ENCODE results near the gene PEX26. TPM values are rescaled to one million over a fixed set of nuclear protein-coding genes. Genes with fewer than 3 reads are reported as not detected.
A peak's percentile ranks its signal among the peaks of the same experiment; 100 is the strongest.

Gene PEX26
- total RNA-seq, 4 donors from 2014 or later: 29.4 to 49.6 (median 39.4) TPM

DNA sequence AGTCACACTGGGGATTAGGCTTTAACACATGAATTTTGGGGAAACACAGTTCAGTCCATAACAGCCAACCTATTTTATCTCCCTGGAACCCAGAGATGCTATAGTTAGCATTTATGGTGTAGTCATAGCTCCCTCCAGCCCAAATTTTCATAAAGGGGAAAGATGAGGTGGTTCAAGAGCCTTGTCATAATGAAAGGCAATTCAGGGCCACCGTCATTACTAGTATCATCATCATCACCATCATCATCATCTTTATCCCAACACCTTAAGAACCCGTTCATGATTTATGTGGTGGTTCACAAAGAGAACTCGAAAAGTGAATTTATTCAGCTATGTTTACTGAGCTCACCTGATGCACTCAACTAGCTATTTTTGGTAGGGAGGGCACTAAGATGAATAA, 30.4 kb downstream of the PEX26 start:
- no peak for DNase-seq
- H3K4me3 ChIP-seq (replicated peaks in 1 of 3): no peak overlapping the region
- 87 to 94% methylated on average over 3 of the region's 3 CpGs for WGBS, 2 donors
- H3K36me3 ChIP-seq: no peaks in the 10 kb centered on the region
- no peak overlapping the region for H3K27ac ChIP-seq
- H3K9me3 ChIP-seq: no peaks in the 10 kb centered on the region
- intact Hi-C loops (cut with DNase I): no loop called here
- TF ChIP-seq, protein P1, sequence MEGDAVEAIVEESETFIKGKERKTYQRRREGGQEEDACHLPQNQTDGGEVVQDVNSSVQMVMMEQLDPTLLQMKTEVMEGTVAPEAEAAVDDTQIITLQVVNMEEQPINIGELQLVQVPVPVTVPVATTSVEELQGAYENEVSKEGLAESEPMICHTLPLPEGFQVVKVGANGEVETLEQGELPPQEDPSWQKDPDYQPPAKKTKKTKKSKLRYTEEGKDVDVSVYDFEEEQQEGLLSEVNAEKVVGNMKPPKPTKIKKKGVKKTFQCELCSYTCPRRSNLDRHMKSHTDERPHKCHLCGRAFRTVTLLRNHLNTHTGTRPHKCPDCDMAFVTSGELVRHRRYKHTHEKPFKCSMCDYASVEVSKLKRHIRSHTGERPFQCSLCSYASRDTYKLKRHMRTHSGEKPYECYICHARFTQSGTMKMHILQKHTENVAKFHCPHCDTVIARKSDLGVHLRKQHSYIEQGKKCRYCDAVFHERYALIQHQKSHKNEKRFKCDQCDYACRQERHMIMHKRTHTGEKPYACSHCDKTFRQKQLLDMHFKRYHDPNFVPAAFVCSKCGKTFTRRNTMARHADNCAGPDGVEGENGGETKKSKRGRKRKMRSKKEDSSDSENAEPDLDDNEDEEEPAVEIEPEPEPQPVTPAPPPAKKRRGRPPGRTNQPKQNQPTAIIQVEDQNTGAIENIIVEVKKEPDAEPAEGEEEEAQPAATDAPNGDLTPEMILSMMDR (IDR thresholded peaks at IDR 0.05): no peak
- TF ChIP-seq POLR2A (IDR thresholded peaks at IDR 0.05): no peak
- peaks cover 17 to 21% of the 10 kb centered on the region in 2 donors for H3K4me1 ChIP-seq
- no peaks in the 10 kb centered on the region for H3K27me3 ChIP-seq

DNA sequence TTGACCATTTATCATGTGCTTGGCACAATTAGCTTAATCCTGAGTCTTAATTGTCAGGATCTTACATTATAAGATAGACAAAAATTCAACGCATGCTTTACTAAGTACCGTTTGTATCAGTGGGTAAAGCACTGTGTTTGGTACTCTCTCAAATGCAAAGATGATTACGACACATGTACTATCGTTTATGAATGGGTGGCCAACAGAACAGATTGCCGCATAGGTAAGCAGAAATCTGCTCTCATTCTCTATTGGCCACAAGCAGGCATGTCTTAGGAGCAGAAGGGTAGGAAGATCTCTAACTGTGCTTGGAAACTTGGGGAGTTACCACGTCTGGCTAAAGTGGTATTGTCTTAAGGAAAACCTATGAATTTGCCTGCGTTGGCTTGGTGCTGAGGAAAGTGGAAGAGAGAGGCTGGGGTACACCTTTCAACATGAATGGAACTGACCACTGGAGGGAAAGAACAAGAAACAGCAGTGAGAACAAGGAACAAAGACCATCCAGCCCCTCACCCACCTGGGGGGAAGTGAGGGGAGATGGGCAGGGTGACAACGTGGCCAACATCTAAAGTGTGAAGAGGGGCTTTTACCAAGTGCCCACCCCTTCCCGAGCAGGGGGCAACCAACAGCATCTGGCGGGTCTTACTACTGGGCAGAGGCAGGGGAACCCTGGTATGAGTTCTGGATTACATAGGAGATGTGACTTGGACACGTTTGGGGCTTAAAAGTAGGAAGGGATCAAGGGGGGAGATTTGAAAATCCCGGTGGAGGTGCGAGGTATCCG, 31.8 kb downstream of the PEX26 start:
- peak in 1 of 2 donors; percentile 10 for DNase-seq
- peaks cover 17 to 21% of the 10 kb centered on the region in 2 donors for H3K4me1 ChIP-seq
- intact Hi-C loops (cut with DNase I): no loop called here
- H3K27ac ChIP-seq: peak overlapping the region; percentile 19 to 80 (median 58)
- H3K27me3 ChIP-seq: no peaks in the 10 kb centered on the region
- H3K4me3 ChIP-seq (replicated peaks in 1 of 3): no peak overlapping the region
- H3K36me3 ChIP-seq: no peaks in the 10 kb centered on the region
- no peaks in the 10 kb centered on the region for H3K9me3 ChIP-seq
- WGBS, 2 donors: 60% methylated on average over 14 of the region's 14 CpGs
- TF ChIP-seq POLR2A (IDR thresholded peaks at IDR 0.05): no peak
- TF ChIP-seq, protein P1 (IDR thresholded peaks at IDR 0.05): no peak

DNA sequence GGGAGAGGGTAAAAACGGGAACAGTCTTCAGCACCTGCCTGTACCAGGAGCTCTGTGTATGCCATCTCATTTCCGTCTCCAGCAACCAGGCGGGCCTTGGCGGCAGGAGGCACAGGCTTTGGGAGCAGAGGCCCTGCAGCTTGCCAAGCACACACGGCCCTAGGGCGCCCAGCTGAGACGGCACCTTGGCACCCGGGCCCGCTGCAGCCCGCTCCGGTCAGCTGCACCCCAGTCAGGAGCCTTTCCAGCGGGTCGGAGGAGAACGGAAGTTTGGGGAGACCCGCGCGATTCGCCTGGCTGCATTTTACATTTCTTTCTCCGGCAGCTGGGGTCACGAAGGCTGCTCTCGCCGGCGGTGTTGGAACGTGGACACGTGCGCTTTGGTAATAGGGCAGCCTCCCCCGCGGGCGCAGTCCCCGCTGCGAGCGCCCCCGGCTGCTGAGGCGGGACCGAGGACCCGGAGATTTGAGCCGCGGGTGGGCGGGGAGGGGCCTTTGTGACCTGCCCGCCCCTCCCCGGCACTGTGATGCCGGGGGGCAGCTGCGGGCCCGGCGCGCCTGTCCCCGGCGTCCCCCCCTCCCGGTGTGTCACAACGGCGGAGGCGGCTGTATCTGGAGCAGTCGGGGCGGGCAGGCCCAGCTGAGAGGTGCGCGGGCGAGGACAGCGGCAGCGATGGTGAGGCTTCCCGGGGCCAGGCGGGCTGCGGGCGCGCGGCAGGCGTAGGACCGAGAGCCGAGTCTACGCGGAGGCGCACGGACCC, 32.6 kb downstream of the PEX26 start, which contains the start of gene TUBA8:
Gene TUBA8, plus strand, starts transcription at position 616 of the 760 bp plus-strand sequence. Its CDS starts 57 bp downstream, at position 673.
- H3K36me3 ChIP-seq: no peaks in the 10 kb centered on the region
- H3K4me1 ChIP-seq: peaks cover 17 to 21% of the 10 kb centered on the region in 2 donors
- no peaks in the 10 kb centered on the region for H3K27me3 ChIP-seq
- intact Hi-C loops (cut with DNase I): no loop called here
- 2 to 4% methylated on average over 7 to 15 of the region's 72 CpGs for WGBS, 2 donors
- H3K9me3 ChIP-seq: no peaks in the 10 kb centered on the region
- H3K4me3 ChIP-seq (replicated peaks in 1 of 3): peak within 1 kb of the TSS in 2 of 3 donors; percentile 48
- peak within 1 kb of the TSS; percentile 32 to 80 (median 58) for H3K27ac ChIP-seq
- DNase-seq: peak; percentile 91 to 94
- TF ChIP-seq, protein P1 (IDR thresholded peaks at IDR 0.05): no peak
- TF ChIP-seq POLR2A (IDR thresholded peaks at IDR 0.05): peak in 1 of 2 donors; percentile 39

DNA sequence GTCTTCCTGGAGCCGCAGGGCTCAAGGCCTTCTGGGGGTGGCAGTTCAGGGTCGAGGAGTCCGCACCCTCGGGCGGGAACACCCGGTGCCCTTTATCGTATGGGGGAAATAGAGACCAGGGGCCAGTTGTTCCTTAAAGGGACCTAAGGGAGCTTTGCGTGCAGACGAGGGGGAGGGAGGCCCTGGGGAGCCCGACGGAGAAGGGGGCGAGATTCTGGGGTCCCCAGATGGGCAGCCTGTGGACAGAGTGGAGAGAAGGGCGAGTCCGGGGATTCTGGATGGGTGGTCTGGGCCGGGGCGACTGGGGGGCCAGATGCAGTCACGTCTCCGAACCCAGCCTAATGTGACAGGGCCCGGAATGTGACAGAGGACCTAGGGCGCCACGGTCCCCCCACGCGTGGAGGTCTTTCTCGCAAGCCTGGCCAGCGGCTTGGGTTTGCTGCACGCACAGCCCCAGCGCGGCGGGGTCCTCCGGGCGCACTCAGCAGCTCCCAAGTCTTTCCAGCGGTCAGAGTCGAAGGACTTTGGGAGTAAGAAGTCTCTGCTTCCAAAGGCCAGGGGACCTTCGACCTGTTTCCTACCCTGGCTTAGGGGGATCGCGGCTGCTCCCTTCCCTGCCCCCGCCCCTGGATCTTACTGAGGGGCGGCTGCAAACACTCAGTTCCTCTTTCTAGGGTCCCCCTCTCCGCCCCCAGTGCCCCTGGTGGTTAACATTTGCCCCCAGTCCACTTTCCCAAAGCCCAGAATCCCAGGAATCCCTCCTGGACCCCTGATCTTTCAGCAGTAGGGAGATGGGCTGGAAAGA, 33.4 kb downstream of the PEX26 start:
- 33 to 41% methylated on average over 23 to 27 of the region's 39 CpGs for WGBS, 2 donors
- DNase-seq: peak; percentile 13 to 19
- no peak for TF ChIP-seq POLR2A (IDR thresholded peaks at IDR 0.05)
- TF ChIP-seq, protein P1 (IDR thresholded peaks at IDR 0.05): no peak
- peak overlapping the region in 2 of 3 donors; percentile 48 for H3K4me3 ChIP-seq (replicated peaks in 1 of 3)
- H3K4me1 ChIP-seq: peaks cover 17 to 21% of the 10 kb centered on the region in 2 donors
- no peaks in the 10 kb centered on the region for H3K27me3 ChIP-seq
- intact Hi-C loops (cut with DNase I): no loop called here
- no peaks in the 10 kb centered on the region for H3K9me3 ChIP-seq
- H3K36me3 ChIP-seq: no peaks in the 10 kb centered on the region
- H3K27ac ChIP-seq: peak overlapping the region; percentile 32 to 80 (median 58)
